SIG-M5 treated with dmso at 0.1 percent for 504 hours (cell line): Measurements from ENCODE around the gene IFI16.
"Not testable (repeated sequence)": the region's sequence is repeated elsewhere in the genome, so short reads cannot be mapped to it uniquely, and the experiment has no call there.

Experiments used
- DNase-seq: peaks from one replicate; lab custom pipeline; 2025; ENCODE audit not compliant: unreplicated experiment; lab: John Stamatoyannopoulos, UW

Gene IFI16

GRCh38 chr1:159009704-159010361 lies at the start of gene IFI16:
Gene IFI16 (plus strand): TSS chr1:159009907. CDS start chr1:159014681, 4,774 bp downstream.
- DNase-seq = peak; percentile 98

- no peak for DNase-seq
These were observed 48.5 kb upstream of the IFI16 start for GRCh38 chr1:158961178-158961577.

DNA sequence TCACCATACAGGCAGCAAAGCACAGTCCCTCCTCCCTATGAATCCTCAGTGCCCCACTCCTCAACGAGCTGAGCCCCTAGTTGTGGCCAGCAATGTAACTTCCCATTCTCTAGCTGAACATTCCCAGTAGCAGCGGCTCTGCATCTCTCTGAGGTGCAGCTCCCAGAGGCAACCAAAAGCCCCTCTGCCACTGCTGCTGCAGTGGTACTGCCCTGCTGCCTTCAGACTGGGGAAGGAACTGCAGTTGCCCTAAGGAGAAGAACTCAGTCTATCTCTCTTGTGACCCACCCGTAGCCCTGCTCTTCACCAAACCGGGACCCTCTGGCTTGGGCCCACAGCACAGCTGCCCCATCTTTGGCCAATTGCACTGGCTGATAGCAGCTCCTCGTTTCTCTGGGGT lies 46.7 kb upstream of the IFI16 start:
- DNase-seq = no peak

- no peak for DNase-seq
These were observed 40.5 kb upstream of the IFI16 start for GRCh38 chr1:158969166-158969565.

DNA sequence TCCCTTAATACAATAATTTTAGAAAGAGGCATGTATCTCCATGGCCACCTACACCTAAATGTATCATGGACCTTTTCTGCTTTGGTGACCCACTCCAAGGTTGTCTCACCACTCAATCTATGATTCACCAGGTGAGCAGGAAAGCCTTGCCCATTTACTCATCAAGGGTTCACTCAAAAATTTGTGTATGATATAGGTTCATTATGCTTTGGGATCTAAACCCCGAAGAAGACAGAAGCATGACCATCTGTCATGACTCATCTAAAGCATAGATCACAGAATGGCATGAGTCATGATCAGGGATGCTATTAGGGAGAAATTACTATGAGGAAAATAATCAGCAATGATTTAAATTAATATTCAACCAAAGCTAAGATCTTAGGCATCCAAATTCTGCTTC lies 39.9 kb upstream of the IFI16 start:
- DNase-seq = no peak

GRCh38 chr1:158972841-158973240 lies 36.9 kb upstream of the IFI16 start:
- peak; percentile 12 for DNase-seq

- no peak for DNase-seq
These were observed 33.5 kb upstream of the IFI16 start for GRCh38 chr1:158976219-158976618.

DNA sequence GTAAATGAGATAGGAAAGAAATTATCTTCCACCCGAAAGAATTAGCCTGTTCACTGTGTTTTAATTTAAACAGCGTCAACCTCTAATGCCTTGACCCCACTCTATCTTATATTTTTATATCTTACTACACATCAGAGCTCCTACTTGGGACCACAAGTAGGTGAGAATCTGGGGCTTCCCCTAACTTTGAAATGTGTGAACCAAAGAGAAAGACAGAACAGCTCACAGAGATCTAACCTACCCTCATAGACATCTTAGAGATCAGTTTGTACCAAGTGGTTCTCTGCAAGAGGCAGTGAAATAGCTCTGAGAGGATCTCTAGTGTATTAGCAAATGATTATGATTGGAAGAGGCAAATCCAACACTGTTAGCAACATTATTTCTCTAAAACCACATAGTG lies 31.0 kb upstream of the IFI16 start:
- no peak for DNase-seq

- DNase-seq = no peak
These were observed 30.5 kb upstream of the IFI16 start for GRCh38 chr1:158979229-158979628.

- DNase-seq = no peak
These were observed 26.5 kb upstream of the IFI16 start for GRCh38 chr1:158983235-158983634.

DNA sequence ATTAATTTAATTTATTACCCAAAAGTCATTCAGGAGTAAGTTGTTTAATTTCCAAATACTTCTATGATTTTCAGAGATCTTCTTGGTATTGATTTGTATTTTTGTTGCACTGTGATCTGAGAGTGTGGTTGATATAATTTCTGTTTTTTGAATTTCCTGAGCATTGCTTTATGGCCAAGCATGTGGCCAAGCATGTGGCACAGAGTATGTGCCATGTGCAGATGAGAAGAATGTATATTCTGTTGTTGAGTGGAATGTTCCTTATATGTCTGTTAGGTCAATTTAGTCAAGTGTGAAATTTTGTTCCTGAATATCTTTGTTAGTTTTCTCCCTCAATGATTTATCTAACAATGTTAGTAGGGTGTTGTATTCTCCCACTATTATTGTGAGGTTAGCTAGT lies 25.3 kb upstream of the IFI16 start:
- DNase-seq = no peak

DNA sequence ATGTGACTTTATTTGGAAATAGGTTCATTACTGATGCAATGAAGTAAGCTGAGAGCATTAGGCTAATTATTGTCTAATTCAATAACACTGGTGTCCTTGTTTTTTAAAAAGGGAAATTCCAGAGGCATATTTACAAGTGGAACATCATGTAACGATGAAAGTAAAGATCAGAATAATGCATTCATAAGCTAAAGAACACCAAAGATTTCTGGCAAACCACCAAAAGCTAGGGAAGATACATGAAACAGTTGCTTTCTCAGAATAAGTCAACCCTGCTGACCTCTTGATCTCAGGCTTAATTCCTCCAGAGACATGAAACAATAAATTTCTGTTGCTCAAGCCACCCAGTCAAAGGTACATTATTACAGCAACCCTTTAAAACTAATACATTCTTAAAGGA lies 20.3 kb upstream of the IFI16 start:
- no peak for DNase-seq

DNA sequence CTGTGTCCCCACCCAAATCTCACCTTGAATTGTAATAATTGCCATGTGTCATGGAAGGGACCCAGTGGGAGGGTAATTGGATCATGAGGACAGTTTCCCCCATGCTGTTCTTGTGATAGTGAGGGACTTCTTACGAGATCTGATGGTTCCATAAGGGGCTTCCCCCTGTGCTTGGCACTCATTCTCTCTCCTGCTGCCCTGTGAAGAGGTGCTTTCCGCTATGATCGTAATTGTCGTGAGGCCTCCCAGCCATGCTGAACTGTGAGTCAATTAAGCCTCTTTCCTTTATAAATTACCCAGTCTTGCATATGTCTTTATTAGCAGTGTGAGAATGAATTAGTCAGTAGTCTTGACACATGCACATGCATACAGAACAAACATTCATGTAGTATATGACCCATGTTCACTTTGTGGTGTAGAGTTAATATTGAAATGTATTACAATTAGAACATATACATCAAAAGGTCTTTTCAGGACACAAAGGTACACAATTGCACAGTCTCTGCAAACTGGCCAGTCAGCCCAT lies 16.9 kb upstream of the IFI16 start:
- DNase-seq = no peak

GRCh38 chr1:158996998-158997397 lies 12.7 kb upstream of the IFI16 start:
- DNase-seq = no peak

- DNase-seq = no peak
These were observed 11.5 kb upstream of the IFI16 start for GRCh38 chr1:158998037-158998780.

DNA sequence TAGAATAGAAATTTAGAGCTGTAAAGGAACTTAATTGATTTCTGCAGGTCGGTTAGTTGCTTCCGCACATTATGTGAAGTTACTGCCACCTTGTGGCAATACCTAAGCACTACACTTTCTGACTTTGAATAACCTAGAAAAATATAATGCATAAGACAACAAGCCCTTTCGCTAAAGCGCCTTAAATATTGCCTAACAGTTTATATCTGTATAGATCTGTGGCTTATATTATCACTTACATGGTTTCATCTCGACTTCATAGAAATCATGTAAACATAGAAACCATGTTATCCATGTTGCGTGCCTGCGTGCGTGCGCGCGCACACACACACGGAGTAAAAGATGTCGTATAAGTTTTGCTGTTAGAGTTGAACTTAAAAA lies 10.9 kb upstream of the IFI16 start:
- peak; percentile 77 for DNase-seq

DNA sequence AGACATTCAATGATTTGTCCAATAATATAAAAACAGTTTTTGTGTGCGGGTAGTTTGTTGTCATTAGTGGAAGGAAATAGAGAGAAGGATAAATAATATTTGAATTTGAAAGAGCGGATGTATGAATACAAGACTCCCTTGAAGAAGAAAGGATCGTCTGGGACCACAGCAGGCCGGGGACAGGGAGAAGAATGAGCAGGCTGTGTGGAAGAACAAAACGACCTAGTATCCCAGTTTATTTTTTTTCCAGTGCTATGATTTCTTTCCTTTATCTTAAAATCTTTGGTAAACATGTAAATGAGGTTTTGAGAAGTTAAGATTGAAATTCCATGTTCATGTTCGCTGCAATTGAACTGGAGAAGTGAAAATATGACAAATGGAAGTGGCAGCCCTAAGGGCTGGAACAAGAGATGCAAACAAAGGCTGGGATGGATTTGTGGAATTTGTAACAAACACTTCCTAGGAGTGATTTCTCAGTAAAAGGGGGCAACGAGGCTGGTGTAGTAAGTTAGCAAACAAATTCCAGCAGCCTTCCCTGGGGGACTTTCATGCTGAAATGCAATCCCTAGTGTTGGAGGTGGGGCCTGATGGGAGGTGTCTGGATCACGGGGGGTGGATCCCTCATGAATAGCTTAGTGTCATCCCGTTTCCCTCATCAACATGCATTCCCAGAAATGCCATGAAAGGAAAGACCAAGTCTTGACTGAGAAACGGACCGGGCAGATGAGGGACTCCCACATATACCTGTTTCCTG lies 10.2 kb upstream of the IFI16 start:
- no peak for DNase-seq

DNA sequence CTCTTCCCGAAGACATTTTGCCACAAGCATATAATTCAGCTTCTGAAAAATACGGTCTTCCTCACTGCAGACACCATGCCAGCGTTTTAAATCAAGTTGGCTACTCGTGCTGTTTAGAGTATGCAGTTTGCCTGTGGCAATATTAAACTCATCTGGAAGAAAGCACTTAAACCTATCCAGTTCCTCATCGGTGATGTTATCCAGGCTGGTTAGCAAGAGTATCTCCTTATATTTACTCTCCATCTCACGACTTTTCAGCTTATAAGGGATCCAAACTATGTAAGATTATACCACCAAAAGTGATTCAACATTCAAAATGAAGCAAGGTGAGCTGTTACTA lies 9.7 kb upstream of the IFI16 start:
- no peak for DNase-seq

DNA sequence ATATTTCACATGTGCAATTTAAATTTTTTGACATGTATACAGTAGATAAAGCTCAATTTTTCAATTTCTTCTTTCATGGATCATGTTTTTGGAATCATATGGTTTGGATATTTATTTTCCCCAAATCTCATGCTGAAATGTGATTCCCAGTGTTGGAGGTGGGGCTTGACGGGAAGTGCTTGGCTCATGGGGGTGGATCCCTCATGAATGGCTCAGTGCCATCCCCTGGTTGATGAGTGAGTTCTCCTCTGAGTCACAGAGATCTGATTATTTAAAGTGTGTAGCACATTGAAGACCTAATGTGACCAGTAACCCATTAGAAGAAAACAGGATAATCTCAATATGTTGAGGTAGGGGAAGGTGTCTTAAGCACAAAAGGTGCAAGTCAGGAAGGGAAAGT lies 9.1 kb upstream of the IFI16 start:
- no peak for DNase-seq

DNA sequence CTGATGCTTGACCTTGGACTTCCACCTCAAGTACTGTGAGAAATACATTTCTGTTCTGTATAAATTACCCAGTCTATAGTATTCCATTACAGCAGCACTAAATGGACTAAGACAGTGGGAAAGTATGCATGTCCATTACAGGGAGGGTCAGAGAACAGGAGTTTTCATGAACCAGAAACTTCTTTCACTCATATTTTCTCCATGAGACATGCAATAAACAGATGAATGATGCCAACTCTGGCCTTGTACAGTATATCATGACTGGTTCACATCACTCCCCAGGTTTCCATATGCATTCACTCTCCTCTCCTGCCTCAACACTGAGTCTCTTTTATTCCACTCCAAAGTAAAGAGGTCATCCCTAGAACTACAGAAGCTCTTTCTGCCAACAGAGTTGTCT lies 4.5 kb upstream of the IFI16 start:
- no peak for DNase-seq

DNA sequence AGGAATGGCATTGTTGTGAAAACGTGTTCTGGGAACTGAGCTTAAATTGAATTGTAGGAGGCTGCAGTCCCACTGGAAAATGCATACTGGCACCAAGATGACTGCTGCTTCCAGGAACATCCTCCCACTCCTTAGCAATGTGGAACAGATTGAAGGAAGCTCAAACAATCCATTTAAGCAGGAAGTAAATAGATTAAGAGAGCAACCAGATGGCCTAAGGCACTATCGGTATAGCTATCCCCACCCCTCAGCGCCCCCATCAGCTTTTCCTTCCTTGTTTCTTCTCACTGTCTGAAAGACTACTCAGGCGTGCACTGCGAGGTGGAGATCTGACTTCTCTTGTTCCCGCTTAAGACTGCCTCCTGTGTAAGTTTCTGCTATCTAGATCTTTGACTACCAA lies 4.0 kb upstream of the IFI16 start:
- DNase-seq = no peak

GRCh38 chr1:159006210-159006807 lies 3.4 kb upstream of the IFI16 start:
- DNase-seq = not testable (repeated sequence)
